Glomerular endothelial cell (primary cell): ENCODE data around the gene PNPO. TPM values are rescaled to one million over a fixed set of nuclear protein-coding genes. Genes with fewer than 3 reads are reported as not detected.
"Not testable (repeated sequence)": the region's sequence is repeated elsewhere in the genome, so short reads cannot be mapped to it uniquely, and the experiment has no call there.

Experiments
- DNase-seq: peaks from one replicate; pipeline ENCODE4 v3.0.0-alpha.2; 2011; ENCODE audit warnings: low read depth, low spot score; ENCODE audit errors: extremely low read depth
- total RNA-seq: library from RNA; depleted of rRNA; stranded (reverse); fragments of >200 nt; gene quantifications from 2 replicates; pipeline ENCODE4 v1.2.3, GENCODE V29; 2015

Gene PNPO
- total RNA-seq, 1 donor from 2014 or later, result 36.3 TPM

GRCh38 chr17:47917581-47917980 lies 23.8 kb upstream of the PNPO start:
- DNase-seq, result no peak

GRCh38 chr17:47918006-47918405 lies 23.4 kb upstream of the PNPO start:
- DNase-seq, result no peak

- no peak for DNase-seq
Measured at GRCh38 chr17:47918991-47919390, 22.4 kb upstream of the PNPO start.

GRCh38 chr17:47919889-47920288 lies 21.5 kb upstream of the PNPO start:
- DNase-seq, result not testable (repeated sequence)

GRCh38 chr17:47924785-47925677 lies 16.3 kb upstream of the PNPO start:
- DNase-seq, result no peak

GRCh38 chr17:47925678-47925988 lies 15.7 kb upstream of the PNPO start:
- DNase-seq, result no peak

- no peak for DNase-seq
Measured at GRCh38 chr17:47927821-47928400, 13.5 kb upstream of the PNPO start.

GRCh38 chr17:47928415-47928814 lies 13.0 kb upstream of the PNPO start:
- no peak for DNase-seq

- no peak for DNase-seq
Measured at GRCh38 chr17:47929218-47930000, 12.0 kb upstream of the PNPO start.

- DNase-seq, result no peak
Measured at GRCh38 chr17:47931848-47932247, 9.5 kb upstream of the PNPO start.

GRCh38 chr17:47934856-47935255 lies 6.5 kb upstream of the PNPO start:
- no peak for DNase-seq

GRCh38 chr17:47935468-47935867 lies 5.9 kb upstream of the PNPO start:
- not testable (repeated sequence) for DNase-seq

- DNase-seq, result no peak
Measured at GRCh38 chr17:47935961-47936360, 5.4 kb upstream of the PNPO start.

GRCh38 chr17:47937941-47938340 lies 3.4 kb upstream of the PNPO start:
- DNase-seq, result no peak

GRCh38 chr17:47942096-47942510 lies 732 bp downstream of the PNPO start:
- no peak for DNase-seq

GRCh38 chr17:47942568-47942967 lies 1.2 kb downstream of the PNPO start:
- no peak for DNase-seq

- DNase-seq, result no peak
Measured at GRCh38 chr17:47945080-47945479, 3.7 kb downstream of the PNPO start.

- no peak for DNase-seq
Measured at GRCh38 chr17:47945529-47946508, 4.4 kb downstream of the PNPO start.

- no peak for DNase-seq
Measured at GRCh38 chr17:47946516-47946915, 5.1 kb downstream of the PNPO start.

- no peak for DNase-seq
Measured at GRCh38 chr17:47946929-47947397, 5.6 kb downstream of the PNPO start.
